DND-41 (cell line): ENCODE measurements around the gene EPS15.

Experiments used
- CTCF ChIP-seq: IDR thresholded peaks from 2 replicates; pipeline ENCODE4 v1.5.1; 2012; ENCODE audit warnings: borderline replicate concordance, low read length, moderate library complexity, mild to moderate bottlenecking; ENCODE audit not compliant: poor library complexity, severe bottlenecking; ENCODE audit errors: extremely low read depth
- EZH2 ChIP-seq: IDR thresholded peaks from 3 replicates; pipeline ENCODE4 v1.6.1; 2012; ENCODE audit warnings: borderline replicate concordance, low read depth, mild to moderate bottlenecking, moderate library complexity, low read length, inconsistent platforms; ENCODE audit not compliant: severe bottlenecking

- TF ChIP-seq CTCF (no peak), EZH2 (no peak)
Observed at GRCh38 chr1:51473331-51474115, 45.5 kb downstream of the EPS15 start.
